GM19397 (cell line): Measurements from ENCODE around the gene CETN2.
"Not testable (repeated sequence)": the region's sequence is repeated elsewhere in the genome, so short reads cannot be mapped to it uniquely, and the experiment has no call there.

ENCODE experiments used
- ATAC-seq: cut with Tn5 transposase; IDR thresholded peaks from one replicate; pipeline ENCODE4 v1.9.1; 2021; ENCODE audit warnings: mild to moderate bottlenecking, moderate library complexity; ENCODE audit not compliant: unreplicated experiment

CETN2 gene

DNA sequence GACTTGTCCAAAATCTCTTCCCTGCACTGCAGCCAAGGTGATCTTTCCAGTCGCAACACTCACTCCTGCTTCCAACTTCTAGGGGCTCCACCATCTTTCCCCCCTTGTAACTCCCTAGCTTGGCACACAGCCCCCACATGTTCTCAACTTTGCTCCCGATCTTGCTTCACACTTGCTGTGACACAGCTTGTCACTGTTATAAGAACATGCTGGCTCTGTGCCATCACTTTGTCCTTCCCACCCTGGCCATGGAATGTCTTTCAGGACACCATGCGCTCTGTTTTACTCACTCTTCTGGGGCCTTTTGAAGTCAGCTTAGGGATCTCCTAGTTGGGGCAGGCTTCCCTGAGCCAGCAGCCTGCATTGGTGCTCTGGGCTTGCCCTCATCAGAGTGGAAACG lies 2.8 kb upstream of the CETN2 start:
- no peak for ATAC-seq

DNA sequence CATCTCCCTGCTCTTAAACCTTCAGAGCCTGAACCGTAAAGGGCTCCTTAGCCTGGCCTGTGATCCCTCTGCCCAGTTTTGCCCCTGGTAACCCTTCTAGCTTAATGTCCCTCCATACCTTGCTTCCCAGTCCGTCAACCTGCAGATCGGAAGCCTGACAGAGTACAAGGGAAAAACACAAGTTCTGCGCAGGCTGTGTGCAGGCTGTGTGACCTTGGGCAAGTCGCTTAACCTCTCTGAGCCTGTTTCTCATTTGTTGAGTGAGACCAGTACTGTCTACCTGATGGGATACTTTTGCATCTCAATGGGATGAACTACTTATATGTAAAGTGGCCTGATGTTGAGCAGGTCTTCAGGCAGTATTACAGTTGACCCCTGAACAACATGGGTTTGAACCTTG lies 2.0 kb upstream of the CETN2 start:
- ATAC-seq = no peak

DNA sequence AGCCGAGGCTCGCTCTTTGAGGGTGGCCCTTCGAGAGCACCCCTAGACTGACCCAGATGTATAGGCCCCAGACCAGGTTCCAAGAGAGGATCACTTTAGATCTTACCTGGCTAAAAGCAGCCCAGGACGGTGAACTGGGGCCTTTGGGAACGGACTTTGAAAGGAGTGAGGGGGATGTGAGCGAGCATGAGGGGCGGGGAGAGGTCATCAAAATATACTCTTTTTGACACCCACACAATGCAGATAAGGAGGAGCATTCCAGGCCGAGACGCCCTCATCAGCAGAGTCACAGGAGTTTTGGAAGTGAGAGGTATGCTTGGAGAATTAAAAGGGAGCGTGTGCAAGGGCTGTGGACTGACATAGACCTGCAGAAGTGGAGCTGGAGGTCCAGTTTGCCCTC lies 834 bp upstream of the CETN2 start:
- ATAC-seq = no peak

DNA sequence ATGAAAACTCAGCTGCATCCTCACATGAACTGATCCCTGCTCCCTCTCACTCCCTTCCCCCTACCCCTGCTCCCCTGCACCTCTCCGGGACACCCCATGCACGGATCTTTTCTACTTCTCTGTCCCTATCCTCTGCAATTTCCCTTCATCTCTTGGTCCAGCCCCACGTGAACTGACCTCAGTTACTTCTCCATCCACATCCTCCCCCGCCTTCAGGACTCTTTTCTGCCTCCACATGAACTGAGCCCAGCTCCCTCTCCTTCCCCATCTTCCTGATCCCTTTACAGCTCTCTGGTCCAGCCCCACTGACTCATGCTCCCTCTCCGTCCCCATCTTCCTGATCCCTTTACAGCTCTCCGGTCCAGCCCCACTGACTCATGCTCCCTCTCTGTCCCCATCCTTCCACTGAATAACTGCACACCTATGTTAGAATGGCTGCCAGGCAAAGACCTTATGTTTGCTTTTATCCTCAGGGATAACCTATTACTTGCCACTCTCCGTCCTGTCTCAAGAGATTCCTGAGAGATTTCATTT lies 5.6 kb downstream of the CETN2 start:
- no peak for ATAC-seq

DNA sequence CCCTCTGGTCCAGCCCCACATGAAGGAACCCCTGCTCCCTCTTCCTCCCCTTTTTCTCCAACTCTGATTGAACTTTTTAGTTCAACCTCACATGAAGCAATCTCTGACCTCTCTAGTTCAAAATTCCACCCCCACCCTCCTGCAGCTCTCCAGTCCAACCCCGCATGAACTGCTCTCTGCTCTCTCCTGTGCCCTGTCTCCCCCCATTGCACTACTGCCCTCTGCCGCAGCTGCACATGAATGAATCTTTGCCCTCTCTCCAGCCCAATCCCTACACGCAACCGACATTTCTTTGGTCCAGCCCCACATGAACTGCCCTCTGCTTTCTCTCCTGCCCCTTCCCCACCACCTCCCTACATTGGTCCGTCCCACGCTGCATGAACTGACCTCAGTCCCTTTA lies 6.9 kb downstream of the CETN2 start:
- no peak for ATAC-seq

DNA sequence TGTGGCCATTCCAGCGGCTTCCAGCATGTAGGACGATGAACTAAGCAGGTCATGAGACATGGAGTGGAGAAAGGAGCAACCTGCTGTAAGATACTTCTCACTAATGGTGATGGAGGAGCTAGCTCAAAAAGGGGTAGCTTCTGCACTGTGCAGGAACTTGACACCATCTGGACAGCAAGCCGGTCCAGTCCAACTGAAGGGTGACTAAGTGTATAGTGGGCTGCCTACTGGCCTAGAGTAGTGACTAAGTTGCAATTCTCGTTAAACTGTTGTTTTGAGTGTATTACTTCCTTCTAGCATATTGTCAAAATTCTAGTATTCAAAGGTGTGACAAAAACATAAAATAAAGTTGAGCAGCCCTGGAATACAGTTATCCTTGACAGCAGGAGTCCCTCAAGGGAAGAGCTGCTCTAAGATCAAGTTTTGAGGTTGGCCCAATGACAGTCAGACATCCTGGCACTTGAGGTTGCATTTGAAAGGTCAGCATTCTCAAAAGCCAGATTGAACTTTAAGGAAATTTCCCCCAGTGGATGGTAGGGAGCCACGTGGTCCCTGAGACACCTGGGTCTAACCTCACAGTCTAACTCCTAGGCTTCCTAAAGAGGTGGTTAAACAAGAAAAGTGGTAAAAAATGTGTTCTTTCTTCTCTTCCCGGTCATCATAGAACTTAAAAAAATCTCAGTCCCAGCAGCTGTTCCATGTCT lies 8.0 kb downstream of the CETN2 start:
- no peak for ATAC-seq

DNA sequence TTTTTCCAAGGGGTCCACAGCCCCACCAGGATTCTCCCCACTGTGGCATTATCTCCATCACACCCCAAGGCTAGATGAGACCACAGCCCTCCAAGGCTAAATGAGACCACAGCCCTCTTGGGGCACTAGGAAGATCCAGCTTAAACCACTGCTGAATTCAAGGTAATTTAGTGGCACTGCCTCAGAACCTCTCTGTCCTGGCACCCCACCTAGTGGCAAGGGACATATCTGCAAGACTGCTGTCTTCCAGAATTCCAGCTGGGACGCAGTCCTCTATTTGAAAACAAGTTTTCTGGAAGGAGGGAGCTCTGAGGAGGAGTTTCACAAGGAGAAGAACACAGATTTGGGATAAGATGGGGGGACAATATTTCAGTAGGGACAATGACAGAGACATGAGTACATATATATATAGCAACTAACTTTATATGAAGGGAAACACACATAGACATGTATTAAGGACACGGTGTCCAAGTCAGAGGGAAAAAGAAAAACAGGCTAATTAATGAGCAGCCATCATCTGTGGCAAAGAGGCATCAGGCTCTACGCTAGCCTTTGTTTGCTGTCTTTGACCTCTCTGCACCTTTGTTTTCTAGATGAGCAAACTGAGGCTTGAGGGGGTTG lies 9.3 kb downstream of the CETN2 start:
- no peak for ATAC-seq

DNA sequence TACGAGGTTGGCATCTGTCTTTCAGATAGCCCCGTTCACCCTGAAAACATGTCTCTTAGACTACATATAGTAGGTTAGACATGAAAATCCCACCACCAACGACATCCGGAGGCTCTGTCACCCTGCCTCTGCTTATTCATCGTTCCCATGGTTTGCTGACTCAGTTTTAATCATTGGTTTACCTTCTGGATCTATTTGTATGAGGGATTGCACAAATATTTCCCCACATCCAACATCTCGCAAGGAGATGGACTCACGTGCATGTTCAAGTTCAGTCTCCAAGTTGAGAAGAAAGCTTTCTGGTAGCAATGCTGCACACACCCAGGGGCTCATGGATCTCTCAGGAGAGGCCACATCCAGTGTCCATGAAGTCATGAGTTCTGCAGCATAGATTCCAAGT lies 10.8 kb downstream of the CETN2 start:
- ATAC-seq = no peak

DNA sequence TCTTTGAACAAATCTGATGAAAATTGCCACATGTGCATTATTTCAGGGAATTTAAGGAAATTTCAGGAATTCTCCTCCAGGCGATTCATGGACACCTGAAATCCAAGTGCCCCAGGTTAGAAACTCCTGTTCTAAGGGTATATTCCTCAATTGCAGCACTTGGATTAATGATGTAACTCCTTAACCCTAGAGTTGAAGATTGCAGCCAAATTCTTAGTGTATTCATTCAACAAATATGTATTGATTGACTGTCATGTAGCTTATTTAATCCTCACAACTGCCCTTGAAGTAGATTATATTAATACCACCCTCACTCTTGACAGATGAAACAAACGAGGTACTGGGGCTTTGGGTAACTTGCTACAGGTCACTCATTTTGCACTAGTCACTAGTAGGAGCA lies 11.3 kb downstream of the CETN2 start:
- no peak for ATAC-seq

DNA sequence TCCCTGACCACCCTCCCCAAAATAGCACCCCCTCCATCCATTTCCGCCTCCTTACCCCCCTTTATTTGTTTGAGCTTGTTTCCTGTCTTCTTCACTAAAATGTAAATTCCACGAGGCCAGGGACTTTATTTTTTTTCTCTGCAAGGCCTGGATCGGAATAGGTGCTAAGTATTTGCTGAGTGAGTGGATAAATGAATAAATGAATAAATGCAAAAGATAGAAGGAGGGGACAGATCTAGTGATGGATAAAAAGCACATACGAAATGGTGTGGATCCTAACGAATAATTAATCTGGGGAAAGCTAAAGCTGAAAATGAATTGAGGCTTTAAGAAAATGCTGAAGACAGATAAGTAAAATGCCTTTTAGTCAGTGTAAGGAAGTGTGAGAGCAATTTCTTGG lies 12.2 kb downstream of the CETN2 start:
- ATAC-seq = no peak

DNA sequence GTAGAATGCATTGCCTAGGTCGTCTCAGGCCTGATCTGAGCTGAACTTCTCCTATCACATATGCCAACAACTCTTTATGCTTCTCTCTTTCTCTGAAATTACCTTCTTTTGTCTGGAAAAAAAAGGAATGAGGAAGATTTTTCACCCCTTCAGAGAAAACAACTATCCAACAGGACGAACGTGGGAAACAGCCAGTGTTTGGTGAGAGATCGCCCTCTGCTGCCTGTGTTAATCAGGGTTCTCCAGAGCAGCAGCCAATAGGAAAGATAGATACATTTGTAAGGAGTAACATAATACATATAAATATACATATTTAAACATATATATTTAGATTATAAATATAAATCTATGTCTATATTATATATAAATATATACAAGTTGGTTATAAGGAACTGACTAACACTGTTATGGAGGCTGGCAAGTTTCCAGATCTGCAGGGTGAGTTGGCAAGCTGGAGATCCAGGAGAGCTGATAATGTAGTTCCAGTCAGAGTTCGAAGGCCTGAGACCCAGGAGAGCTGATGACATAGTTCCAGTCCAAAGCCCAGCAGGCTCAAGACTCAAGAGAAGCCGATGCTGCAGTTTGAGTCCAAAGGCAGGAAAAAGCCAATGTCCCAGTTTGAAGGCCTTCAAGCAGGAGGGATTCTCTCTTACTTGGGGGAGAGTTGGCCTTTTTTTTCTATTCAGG lies 13.3 kb downstream of the CETN2 start:
- ATAC-seq = no peak

DNA sequence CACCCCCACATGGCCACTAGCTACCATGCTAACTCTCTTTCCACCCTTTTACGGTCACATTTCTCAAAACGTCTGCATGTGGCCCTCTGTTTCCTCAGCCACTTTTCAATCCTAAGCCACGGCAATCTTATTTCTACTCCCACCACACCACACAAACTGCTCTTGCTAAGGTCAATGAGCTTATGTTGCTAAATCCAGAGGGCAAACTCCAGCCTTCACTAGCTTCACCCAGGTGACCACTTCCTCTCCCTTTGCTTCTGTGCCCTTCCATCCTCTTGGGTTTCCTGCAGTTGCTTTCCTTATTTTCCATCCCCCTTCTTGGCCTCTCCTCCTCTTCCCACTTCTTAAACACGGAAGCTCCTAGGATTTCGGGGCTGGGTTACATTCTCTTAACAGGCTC lies 16.5 kb downstream of the CETN2 start:
- ATAC-seq = no peak

DNA sequence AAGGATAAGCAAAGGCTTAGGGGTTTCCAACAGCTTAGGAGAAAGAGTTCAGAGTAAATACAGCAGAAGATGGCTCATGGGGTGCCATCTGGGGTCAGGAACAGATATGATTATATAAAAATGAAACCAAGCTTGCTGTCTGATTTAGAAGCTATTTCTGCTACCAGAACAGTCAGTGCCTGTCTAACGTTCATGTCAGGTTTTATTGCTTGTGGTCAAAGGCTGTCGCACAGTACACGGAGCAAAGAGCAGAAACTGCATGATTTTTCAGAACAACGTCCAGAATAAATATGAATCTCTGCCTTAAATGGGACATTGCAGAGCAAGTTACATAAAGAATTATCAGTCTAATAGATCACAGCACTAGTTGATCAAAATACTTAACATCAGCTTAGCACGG lies 17.4 kb downstream of the CETN2 start:
- ATAC-seq = no peak

DNA sequence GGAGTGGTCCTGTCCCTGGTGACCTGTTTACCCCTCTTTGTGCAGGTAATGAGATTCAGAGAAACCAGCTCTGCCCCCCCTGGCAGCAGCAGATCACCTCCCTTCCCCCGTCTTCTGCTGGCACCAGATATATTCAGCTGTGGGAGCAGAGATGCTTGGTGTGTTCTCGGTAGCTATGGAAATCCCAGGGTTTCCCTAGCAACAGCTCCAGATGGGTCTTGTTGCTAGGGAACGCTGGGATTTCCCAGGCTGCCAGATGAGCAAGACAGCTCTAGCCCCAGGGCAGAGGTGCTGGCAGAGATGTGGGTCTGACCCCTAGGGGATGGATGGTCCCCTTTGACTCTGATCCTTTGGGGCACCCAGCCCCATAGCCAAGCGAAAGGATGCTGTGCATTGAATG lies 20.2 kb downstream of the CETN2 start:
- no peak for ATAC-seq

DNA sequence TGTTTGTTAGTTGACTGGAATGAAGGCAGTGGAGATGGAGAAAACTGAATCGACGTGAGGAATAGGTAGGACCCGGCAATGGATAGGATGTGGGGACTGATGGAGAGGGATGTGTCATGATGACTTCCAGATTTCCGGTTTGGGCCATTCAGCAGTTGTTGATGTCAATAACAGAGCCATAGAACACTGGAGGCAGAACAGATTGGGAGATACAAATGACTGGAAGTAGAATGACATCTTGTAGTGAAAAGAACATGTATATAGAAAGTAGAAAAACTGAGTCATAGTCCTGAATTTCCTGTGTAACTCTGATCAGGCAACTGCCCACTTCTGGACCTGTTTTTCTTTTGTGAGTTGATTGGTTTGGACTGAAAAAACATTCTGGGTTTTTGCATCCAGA lies 24.5 kb downstream of the CETN2 start:
- ATAC-seq = no peak

DNA sequence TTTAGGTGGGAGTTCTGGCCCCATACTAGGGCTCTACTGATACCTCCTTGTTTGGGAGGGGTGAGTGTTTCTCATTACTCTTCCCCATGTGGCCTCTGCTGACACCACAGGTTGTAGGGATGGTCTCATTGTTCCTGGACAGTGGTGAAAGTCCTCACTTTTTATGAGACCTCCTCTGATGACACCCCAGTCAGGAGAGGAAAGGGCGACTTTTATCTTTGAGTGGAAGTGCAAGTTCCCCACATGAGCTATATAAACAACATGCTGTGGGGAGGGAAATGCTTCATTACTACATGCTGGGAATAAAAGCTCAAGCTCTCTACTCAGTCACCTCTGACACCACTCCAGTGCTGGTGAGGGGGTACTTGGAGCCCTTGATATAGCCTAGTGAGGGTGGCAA lies 31.6 kb downstream of the CETN2 start:
- no peak for ATAC-seq

DNA sequence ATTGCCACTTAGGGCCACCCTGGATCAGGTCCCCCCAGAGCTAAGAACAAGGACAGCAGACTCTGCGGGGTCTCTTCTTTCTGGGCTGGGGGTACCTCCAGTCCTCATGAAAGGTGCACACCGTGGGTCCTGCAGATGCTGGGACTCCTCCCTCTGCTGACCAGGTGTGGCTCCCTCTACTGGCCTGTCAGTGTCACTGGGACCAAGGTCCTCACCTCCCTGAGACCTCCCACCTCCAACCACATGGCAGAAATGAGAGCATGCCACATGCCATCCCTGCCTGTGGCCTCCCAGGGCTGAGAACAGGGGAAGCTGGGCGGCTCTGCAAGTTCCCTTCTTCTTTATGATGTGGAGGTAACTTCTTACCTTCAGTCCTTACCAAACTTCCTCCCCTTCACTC lies 43.5 kb downstream of the CETN2 start:
- ATAC-seq = not testable (repeated sequence)
